GM10266 (cell line): ENCODE data around the gene TLX1.

Experiments
- DNase-seq: peaks from one replicate; pipeline ENCODE4 v3.0.0; 2012; ENCODE audit errors: extremely low spot score
- CTCF ChIP-seq: IDR thresholded peaks from 2 replicates; pipeline ENCODE4 v1.5.1; 2012; ENCODE audit warnings: mild to moderate bottlenecking, low read depth; ENCODE audit not compliant: control insufficient read depth, insufficient read depth; ENCODE audit errors: missing control alignments

Gene TLX1

GRCh38 chr10:101166430-101166829 lies 35.3 kb downstream of the TLX1 start:
- no peak for TF ChIP-seq CTCF
- no peak for DNase-seq

GRCh38 chr10:101172741-101173140 lies 41.6 kb downstream of the TLX1 start:
- no peak for DNase-seq
- TF ChIP-seq CTCF: no peak

GRCh38 chr10:101174319-101174718 lies 43.2 kb downstream of the TLX1 start:
- no peak for TF ChIP-seq CTCF
- no peak for DNase-seq

- no peak for TF ChIP-seq CTCF
- no peak for DNase-seq
These were observed 45.5 kb downstream of the TLX1 start for GRCh38 chr10:101176577-101176976.

GRCh38 chr10:101182936-101183335 lies 51.8 kb downstream of the TLX1 start:
- no peak for TF ChIP-seq CTCF
- no peak for DNase-seq

- no peak for TF ChIP-seq CTCF
- DNase-seq: no peak
These were observed 52.5 kb downstream of the TLX1 start for GRCh38 chr10:101183458-101184183.
